ACHN (cell line): ENCODE measurements around the gene GRIA1.
A peak's percentile ranks its signal among the peaks of the same experiment; 100 is the strongest.

Experiments
- DNase-seq: peaks from one replicate; pipeline ENCODE4 v3.0.0-alpha.2; 2015
- in situ Hi-C: cut with HindIII; loops from 2 replicates; pipeline ENCODE4 v1.10.0; 2017; ENCODE audit warnings: low sequenced_read_pairs, low pct_ligation_motif_present, low pct_unique_long_range_greater_than_20kb

GRIA1 gene

DNA sequence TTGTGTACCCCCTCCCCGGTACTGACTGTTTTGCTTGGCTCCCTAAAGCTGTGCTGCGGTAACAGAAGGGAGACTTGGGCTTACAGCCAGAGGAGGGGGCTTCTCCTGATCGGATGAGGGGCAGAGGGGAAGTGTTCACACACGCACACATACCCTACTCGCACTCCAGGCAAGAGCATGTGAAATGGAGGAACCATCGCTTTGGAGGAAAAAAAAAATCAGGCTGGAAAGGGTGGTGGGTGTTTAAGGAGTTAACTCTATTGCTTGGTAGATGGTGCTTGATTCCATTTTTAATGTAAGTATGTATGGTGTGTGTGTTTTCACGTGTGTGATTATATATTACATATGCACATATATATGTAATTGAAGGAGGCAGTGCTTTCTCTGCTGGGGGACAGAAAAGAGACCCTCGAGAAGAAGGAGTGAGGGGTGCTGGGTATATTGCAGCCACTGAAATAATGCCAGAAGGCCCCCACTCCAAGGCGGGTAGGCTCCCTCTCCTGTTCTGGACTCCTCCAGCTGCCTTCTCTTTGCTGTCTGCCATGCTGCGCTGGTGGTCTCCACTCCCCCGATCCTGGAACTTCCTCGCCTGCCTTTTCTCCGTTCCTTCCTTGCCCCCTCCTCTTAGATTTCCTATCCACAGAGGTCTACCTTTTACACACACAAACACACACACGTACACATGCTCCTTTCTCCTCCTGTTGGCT is 721 bp downstream of the GRIA1 start:
- DNase-seq: no peak
- in situ Hi-C loops: no loop called here

DNA sequence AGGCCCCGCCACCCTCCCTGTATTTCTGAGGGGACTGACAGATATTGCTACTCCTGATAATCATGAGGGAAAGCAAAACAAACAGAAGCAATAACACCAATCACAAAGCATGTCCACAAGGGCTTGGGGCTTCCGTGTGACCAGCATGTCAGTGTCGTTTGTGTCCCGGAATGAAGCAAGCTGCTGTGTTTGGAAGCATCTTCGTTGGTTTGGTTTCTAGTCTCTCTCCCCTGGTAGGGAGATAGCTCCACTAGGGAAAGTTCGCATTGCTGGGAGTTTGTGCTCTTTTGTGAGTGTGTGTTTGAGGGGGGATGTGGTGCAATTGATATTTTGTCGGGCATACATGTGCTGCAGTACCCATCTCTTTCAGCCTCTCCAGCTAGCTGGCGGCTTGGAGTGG is 1.4 kb downstream of the GRIA1 start:
- in situ Hi-C loops: no loop called here
- no peak for DNase-seq

DNA sequence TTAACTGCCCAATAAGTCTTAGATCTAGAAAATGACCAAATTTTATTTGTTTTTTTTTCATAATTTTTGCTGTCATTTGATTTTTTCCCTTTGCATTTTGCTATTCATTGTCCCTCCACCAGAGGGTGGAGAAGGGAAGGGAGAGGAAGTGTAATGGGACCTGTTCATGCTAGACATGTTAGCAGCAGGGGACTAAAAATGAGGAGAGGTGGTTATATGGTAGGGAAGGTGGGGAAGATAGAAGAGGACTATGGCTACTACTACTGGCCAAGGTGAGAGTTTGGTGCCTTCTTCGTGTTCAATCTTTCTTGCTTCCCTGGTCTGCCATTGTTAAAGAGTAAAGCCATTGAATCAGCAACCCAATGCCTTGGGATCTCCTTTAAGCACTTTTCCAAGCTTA is 6.4 kb downstream of the GRIA1 start:
- in situ Hi-C loops: no loop called here
- DNase-seq: peak; percentile 41

GRCh38 chr5:153498516-153498915 is 8.0 kb downstream of the GRIA1 start:
- DNase-seq: no peak
- in situ Hi-C loops: no loop called here

- DNase-seq: no peak
- in situ Hi-C loops: no loop called here
These were observed 9.7 kb downstream of the GRIA1 start for GRCh38 chr5:153500178-153500577.

- no peak for DNase-seq
- in situ Hi-C loops: no loop called here
These were observed 14.3 kb downstream of the GRIA1 start for GRCh38 chr5:153504726-153505125.

DNA sequence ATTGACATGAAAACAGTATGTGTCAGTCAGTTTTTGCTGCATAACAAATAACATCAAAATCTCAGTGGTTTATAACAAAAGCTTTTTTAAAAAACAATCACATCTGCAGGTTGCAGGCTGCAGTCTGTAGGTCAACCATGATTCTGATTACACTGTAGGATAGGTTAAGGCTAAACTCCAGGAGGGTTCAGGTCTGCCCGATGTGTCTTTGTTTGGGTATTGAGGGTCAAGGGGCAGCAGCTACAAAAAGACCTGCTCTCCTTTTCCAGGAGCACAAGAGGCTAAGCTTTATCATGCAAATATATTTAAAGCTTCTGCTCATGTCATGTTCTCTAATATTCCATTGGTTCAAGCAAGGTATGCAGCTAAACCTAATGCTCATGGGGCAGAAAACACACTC is 18.2 kb downstream of the GRIA1 start:
- DNase-seq: no peak
- in situ Hi-C loops: no loop called here

GRCh38 chr5:153511622-153512021 is 21.2 kb downstream of the GRIA1 start:
- no peak for DNase-seq
- in situ Hi-C loops: no loop called here

- DNase-seq: no peak
- in situ Hi-C loops: no loop called here
These were observed 22.7 kb downstream of the GRIA1 start for GRCh38 chr5:153513156-153513555.

- in situ Hi-C loops: no loop called here
- DNase-seq: no peak
These were observed 24.8 kb downstream of the GRIA1 start for GRCh38 chr5:153515301-153515700.

DNA sequence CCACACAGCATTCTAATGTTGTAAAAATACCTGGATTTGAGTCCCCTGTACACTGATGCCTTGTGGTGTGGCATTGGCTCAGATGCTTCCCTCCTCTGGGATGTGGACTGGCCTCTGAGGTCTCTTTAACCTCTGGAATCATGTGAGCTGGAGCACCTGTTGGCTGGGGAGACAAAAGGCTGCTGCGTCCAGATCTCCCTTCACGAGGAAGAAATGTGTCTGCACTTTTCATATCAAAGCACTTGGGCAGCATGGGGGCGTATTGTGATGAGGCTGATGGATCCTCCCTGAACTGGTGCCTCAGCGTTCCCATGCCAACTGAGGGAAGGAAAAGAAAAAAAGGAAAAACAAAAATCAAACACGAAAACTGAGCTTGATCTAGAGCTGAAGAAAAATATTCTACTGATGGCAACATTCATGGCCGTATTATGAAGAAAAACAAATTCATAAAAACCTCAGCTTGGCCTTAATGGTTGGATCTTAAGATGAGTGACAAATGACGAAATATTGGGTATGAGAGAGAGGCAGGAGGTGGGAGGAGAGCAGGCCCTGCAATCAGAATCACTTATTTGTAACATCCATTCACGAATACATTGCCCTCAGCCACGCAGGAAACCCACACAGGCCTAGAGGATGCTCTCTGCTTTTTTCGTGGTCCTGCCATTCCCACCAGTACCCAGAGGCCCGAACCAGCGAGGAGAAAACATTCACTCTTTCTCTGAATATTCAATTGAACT is 26.2 kb downstream of the GRIA1 start:
- no peak for DNase-seq
- in situ Hi-C loops: no loop called here

- DNase-seq: no peak
- in situ Hi-C loops: no loop called here
These were observed 26.8 kb downstream of the GRIA1 start for GRCh38 chr5:153517241-153517611.

- no peak for DNase-seq
- in situ Hi-C loops: no loop called here
These were observed 29.7 kb downstream of the GRIA1 start for GRCh38 chr5:153520137-153520536.

GRCh38 chr5:153520952-153521351 is 30.5 kb downstream of the GRIA1 start:
- DNase-seq: no peak
- in situ Hi-C loops: no loop called here

- no peak for DNase-seq
- in situ Hi-C loops: no loop called here
These were observed 32.7 kb downstream of the GRIA1 start for GRCh38 chr5:153523211-153523610.

DNA sequence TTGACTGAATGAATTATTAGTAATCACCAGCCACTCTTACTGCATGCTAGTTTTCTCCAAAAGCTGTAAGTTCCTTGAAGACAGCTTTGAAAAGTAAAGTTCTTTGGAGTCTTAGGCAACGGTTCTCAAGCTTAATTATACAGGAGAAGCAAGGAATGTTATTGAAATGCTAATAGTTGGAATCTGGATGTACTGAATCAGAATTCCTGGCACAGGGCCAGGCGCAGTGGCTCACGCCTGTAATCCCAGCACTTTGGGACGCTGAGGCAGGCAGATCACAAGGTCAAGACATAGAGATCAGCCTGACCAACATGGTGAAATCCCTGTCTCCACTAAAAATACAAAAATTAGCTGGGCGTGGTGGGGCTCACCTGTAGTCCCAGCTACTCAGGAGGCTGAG is 33.4 kb downstream of the GRIA1 start:
- DNase-seq: no peak
- in situ Hi-C loops: no loop called here

GRCh38 chr5:153525536-153525935 is 35.1 kb downstream of the GRIA1 start:
- in situ Hi-C loops: no loop called here

GRCh38 chr5:153530357-153531143 is 40.1 kb downstream of the GRIA1 start:
- in situ Hi-C loops: no loop called here
- no peak for DNase-seq

More at GRCh38 chr5:153525536-153525935, 35.1 kb downstream of the GRIA1 start:
- no peak for DNase-seq

DNA sequence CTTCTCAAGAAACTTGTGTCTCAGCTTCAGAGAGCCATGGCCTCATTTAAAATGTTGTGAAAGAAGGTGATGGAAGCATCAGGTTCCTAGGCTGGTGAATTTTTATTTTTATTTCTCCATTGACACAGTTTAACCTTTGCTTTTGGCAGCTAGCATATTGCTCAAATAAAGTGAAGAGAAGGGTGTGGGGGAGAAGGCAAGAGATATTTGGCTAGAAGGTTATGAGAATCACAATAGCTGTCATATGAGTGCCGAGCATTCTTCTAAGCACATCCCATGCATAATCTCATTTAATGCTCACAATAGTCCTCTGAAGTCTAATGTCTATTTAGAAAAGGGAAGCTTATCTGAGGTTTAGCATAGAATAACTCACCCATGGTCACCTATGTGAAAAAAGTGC is 43.1 kb downstream of the GRIA1 start:
- no peak for DNase-seq
- in situ Hi-C loops: no loop called here
